Esophagus squamous epithelium (tissue), 4 donors: ENCODE measurements around the gene LOC101059915.

Experiments used
- POLR2A ChIP-seq, 4 donors: fragments of 450-650 bp; IDR thresholded peaks; one replicate each; pipeline ENCODE4 v1.6.1; 2017; ENCODE audit warnings: antibody characterized with exemption in 4 of 4, mild to moderate bottlenecking in 4 of 4, moderate library complexity in 3 of 4
- TF ChIP-seq, protein P1 (sequence below), 6 experiments: fragments of 450-650 bp in 4 of 6; fragments of 200-600 bp in 2 of 6; sonication (generic) in 2 of 6; IDR thresholded peaks; one replicate each; pipeline ENCODE4 v1.5.1; 2016 to 2019; ENCODE audit warnings: antibody characterized with exemption in 6 of 6, mild to moderate bottlenecking in 4 of 6, moderate library complexity in 4 of 6

DNA sequence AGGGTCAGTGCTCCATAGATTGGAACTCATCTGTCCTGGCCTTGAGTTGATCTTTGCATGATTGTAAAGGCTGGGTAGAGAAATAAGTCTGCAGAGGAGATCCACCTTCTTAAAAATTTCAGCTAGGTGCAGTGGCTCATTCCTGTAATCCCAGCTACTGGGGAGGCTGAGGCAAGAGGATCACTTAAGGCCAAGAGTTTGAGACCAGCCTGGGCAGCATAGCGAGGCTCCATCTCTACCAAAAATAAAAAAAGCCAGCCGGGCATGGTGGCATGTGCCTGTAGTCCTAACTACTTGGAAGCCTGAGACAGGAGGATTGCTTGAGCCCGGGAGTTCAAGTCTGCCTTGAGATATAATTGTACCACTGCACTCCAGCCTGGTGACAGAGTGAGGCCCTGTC lies 48.6 kb upstream of the LOC101059915 start:
- TF ChIP-seq, protein P1, sequence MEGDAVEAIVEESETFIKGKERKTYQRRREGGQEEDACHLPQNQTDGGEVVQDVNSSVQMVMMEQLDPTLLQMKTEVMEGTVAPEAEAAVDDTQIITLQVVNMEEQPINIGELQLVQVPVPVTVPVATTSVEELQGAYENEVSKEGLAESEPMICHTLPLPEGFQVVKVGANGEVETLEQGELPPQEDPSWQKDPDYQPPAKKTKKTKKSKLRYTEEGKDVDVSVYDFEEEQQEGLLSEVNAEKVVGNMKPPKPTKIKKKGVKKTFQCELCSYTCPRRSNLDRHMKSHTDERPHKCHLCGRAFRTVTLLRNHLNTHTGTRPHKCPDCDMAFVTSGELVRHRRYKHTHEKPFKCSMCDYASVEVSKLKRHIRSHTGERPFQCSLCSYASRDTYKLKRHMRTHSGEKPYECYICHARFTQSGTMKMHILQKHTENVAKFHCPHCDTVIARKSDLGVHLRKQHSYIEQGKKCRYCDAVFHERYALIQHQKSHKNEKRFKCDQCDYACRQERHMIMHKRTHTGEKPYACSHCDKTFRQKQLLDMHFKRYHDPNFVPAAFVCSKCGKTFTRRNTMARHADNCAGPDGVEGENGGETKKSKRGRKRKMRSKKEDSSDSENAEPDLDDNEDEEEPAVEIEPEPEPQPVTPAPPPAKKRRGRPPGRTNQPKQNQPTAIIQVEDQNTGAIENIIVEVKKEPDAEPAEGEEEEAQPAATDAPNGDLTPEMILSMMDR (IDR thresholded peaks at IDR 0.05): no peak
- no peak for TF ChIP-seq POLR2A (IDR thresholded peaks at IDR 0.05)
